Activated CD4-positive, alpha-beta T cell treated with anti-CD3 and anti-CD28 coated beads, Interleukin-2, Interleukin-6, amounts not matched to agents 100 ng/mL and 50 ng/mL, durations not matched to agents 16 hours and 8 hours (primary cell): Measurements from ENCODE around the gene COPZ2.
A peak's percentile ranks its signal among the peaks of the same experiment; 100 is the strongest.

ENCODE experiments used
- DNase-seq: peaks from one replicate; pipeline ENCODE4 v3.0.0-alpha.2; 2020

COPZ2 gene

DNA sequence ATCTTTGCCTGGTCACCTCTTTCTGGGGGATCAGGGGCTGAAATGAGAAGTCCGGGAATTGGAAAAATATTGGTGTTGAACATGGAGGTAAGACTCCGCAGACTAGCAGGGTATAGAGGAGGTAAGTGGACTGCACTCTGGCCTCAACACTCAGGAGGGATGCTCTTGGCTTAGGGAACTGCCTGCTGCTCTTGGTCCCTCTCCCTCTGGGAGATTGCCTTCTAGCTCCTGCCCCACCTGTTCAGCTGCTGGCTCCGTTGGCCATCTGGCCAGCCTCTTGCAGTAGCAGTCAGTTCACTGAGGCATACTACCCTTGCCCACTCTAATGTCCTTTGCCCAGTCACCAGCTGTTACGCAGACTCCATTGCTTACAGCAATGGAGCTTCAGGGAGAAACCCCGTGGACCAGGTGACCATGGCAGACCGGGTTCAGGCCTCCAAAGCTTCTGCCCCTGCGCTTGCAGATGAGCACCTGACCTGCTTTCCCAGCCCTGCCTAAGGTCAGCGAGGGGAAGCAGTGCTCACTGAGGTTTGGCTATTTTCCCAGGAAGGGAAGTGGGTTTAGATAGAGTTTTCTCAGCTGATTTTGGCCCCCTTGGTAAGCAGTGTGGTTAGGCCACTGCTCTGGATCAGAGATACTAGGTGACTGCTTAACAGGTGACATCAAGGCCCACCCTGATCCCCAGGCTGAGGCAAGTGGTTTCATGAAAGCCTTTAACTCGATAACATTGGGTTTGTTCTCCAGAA is 54.8 kb downstream of the COPZ2 start:
- no peak for DNase-seq

DNA sequence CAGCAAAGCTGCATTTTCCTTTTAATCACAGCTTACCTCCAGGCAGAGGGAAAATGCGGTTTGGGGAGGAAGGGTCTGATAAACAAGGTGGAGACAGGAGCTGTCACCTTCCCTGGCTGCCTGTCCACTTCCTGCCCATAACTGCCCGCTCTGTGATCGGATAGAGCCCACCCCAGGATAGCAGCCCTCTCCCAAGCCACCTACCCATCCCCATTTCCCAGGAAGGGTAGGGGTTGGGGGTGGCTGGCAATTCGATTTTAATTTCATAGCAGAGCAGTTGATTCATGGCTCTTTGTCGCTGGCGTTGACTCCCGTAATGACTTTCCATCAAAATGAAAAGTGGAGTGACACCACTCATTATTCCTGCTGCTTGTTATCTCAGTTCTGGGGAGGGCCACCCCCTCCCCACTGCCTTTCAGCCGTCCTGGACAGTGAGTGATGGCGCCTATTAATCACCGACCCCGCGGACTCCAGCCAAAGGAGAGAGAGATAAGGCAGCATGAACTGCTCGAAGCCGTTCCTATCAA is 55.4 kb downstream of the COPZ2 start:
- no peak for DNase-seq

DNA sequence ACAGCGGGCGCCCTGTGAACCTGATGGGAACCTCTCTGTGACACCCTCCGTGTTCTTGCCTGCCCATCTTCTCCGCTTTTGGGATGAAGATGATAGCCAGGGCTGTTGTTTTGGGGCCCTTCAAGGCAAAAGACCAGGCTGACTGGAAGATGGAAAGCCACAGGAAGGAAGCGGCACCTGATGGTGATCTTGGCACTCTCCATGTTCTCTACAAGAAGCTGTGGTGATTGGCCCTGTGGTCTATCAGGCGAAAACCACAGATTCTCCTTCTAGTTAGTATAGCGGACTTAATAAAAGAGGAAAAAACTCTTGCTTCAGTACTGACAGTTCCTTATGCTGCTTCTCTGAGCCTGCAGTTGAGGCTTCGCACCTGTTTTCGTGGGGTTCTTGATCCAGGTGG is 56.1 kb downstream of the COPZ2 start:
- DNase-seq: peak; percentile 36

GRCh38 chr17:47980541-47980940 is 57.1 kb downstream of the COPZ2 start:
- no peak for DNase-seq

- DNase-seq: peak; percentile 61
Observed at GRCh38 chr17:47978324-47978723, 59.3 kb downstream of the COPZ2 start.
